Activated T-cell treated with anti-CD3 and anti-CD28 coated beads, Interleukin-2, amount 50 U/mL, for 48 hours (primary cell): ENCODE data around the gene PDE1A.

Experiments used
- DNase-seq, 2 experiments: peaks; one replicate each; pipeline ENCODE4 v3.0.0-alpha.2; 2020

Gene PDE1A

DNA sequence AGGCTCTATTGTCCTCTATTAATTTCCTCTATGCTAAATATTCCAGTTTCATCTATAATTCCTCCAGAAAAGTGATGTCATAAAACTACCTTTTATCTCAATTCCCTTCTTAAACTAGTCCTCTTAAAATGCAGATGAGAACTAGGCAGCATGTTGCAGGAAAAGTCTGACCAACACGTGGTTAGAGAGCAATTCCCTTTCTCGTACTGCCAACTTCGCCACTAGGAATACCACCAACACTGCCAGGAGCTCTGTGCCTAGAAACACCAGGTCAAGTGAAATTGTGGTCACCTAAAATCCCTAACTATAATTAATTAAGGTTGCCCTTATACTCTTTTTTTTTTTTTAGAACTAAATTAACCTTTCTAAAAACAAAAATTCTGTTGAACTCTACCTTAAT is 313.5 kb downstream of the PDE1A start:
- DNase-seq = no peak

DNA sequence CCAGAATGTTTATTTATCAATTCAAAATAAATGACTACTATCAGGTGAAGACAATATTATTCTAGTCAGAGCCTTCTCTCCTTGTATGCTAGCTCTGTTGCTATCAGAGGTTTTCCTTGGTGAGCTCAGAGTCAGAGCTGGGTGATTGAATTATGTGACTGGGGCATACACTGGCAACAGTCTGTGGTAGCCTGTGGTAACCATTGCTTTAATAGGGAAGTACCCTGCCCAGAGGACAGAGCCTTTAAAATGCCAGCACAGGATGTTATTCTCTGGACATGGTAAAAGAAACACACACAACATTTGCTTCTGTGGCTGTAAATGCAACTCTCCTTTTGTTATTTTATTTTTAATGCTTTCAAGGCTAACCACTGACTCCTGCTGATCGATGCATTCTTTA is 316.5 kb downstream of the PDE1A start:
- DNase-seq = no peak

DNA sequence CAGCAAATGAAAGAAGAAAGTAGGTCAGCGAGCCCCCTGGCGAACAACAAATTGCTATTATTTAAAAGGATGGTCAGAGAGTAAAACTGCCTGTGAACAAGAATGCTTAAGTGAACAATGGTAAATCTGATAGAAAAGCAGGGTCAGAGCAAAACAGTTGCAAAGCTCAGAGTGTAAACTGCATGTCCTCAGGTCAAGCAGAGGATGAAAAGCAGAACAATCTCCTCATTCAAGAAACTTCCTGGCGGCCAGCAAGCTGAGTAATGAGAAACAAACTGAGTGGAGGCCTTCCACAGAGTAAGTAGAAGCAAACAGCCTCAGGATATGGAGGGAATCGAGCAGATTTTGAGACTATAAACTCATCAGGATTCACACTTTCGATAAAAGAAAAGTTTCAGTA is 323.3 kb downstream of the PDE1A start:
- no peak for DNase-seq

DNA sequence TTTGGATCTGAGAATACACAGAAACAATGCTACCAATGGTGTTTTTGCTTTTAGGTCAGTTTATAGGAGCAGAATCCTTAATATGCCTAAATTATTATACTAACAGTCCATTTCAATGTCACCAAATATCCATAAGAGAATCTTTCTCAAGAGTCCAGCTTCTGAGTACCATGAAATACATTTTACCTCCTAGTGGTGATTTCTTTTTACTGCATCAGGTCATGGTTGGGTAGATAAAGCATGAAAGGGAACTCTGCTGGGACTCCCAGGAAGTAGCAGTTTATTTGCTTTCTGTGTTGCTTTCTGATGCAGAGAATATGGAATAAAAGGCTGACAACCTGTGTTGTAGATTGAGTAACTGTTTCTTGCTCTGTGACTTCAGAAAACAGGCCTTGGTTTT is 325.6 kb downstream of the PDE1A start:
- DNase-seq = no peak

DNA sequence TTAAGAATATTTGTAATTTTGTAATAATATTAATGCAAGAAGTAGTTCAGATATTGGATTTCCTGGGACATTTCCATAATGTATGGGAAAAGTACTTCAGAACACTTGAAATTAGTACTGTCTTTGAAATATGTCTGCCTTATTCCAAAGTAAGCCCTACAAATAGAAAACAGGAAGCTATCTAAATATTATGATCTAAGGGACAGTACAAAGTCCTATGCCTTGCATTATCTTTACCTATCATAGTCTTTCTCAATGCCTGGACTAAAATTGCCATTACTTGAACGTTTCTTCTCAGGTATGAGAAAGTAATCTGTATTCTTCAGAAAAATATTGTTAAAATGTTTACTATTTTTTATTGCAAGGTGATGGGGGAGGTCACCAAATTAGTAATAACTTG is 328.2 kb downstream of the PDE1A start:
- DNase-seq = no peak

DNA sequence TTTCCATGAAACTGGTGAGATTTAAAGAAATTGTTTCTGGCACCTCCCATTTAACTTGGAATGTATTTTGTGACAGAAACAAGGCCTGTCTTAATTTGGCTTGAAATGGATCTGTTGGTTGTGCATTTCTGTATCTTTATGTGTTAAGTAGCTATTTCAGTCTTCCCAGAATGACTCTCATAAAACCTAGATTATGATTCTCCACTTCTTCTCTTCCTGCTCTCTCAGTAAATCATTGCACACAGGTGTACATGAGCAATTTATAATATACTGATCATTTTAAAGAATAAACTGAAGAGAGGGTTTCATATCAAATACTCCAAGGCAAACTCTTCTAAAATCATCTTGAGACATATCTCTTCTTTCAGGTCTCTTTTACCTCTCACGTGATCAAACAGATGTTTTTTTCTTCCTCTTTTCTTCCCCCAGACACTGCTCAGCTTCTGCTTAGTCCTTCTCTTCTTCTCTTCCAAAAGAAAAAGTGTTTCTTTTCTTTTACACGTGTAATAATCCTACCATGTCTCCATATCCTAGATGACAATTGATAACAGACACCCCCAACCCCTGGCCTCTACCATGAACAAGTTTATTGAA is 329.2 kb downstream of the PDE1A start:
- DNase-seq = no peak

DNA sequence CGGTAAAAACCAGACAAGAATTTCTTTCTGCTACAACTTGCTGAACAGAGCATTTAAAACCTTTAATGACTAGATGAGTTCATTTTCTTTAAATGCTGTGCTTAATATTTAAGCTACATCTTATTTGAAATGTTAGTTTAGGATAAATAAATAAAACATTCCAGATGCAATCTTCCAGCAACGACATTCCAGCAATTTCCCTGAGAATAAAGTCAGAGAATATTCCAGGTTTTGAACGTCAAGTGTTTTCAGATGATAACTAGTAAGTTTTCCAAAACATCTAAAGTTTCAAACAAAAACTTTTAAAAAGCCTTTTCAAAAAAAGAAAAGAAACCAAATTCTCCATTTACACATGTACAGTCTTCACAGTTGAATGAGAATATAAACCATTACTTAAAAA is 336.4 kb downstream of the PDE1A start:
- DNase-seq = no peak
